LNCaP clone FGC (cell line): ENCODE results near the gene PIAS3.
A peak's percentile ranks its signal among the peaks of the same experiment; 100 is the strongest.

Experiments used
- DNase-seq: peaks from one replicate; pipeline ENCODE4 v3.0.0-alpha.2; 2011; ENCODE audit warnings: low read depth
- H3K4me3 ChIP-seq: 2 replicates; pipeline ENCODE4 v1.5.1; 2011; ENCODE audit warnings: mild to moderate bottlenecking, low read depth, low read length, control low read depth
- TF ChIP-seq, protein P1 (sequence below): IDR thresholded peaks from 2 replicates; pipeline ENCODE4 v1.5.1; 2012; ENCODE audit warnings: mild to moderate bottlenecking; ENCODE audit not compliant: control insufficient read depth, insufficient read depth; ENCODE audit errors: extremely low read depth

PIAS3 gene

DNA sequence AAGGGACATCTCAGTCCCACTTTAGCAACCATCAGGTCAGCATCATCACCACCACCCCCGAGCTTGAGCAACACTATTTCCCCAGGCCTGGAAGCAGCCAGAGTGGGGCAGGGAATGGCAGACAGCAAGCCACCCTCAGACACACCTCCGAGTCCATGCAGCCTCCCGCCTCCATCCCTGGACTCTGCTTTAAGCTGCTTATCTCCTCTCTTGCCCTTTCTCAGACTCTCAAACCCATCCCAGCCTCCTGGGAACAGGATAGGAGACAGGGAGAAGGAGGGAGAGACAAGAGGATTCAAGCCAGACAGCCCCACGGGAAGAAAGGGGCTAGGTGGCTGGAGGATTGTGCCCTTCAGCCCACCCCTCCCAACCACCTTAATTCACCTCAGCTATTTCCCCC is 1.7 kb downstream of the PIAS3 start:
- TF ChIP-seq, protein P1, sequence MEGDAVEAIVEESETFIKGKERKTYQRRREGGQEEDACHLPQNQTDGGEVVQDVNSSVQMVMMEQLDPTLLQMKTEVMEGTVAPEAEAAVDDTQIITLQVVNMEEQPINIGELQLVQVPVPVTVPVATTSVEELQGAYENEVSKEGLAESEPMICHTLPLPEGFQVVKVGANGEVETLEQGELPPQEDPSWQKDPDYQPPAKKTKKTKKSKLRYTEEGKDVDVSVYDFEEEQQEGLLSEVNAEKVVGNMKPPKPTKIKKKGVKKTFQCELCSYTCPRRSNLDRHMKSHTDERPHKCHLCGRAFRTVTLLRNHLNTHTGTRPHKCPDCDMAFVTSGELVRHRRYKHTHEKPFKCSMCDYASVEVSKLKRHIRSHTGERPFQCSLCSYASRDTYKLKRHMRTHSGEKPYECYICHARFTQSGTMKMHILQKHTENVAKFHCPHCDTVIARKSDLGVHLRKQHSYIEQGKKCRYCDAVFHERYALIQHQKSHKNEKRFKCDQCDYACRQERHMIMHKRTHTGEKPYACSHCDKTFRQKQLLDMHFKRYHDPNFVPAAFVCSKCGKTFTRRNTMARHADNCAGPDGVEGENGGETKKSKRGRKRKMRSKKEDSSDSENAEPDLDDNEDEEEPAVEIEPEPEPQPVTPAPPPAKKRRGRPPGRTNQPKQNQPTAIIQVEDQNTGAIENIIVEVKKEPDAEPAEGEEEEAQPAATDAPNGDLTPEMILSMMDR = no peak
- no peak for DNase-seq
- H3K4me3 ChIP-seq = no peak overlapping the region

DNA sequence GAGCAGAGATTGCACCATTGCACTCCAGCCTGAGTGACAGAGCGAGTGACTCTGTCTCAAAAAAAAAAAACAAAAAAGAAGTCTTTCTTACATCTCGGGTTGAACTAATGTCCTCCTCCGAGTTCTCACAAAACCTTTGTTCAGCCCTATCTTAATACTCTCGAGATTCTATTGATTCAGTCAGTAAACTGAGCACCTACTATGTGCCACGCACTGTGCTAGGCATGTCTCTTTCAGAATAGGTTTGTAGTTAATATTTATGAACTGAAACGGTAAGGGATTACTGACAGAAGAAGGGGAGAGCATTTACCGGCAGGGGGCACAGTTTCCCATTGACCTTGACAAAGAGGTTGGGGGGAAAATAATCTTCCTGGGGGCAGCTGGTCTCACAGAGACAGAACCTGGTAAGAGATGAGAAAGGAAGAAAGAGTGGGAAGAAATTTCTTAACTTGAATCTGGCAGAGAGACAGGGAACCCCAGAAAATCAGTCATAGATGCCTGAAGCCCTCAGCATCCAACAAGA is 3.4 kb downstream of the PIAS3 start:
- no peak for DNase-seq
- TF ChIP-seq, protein P1 = no peak
- H3K4me3 ChIP-seq = no peak overlapping the region

DNA sequence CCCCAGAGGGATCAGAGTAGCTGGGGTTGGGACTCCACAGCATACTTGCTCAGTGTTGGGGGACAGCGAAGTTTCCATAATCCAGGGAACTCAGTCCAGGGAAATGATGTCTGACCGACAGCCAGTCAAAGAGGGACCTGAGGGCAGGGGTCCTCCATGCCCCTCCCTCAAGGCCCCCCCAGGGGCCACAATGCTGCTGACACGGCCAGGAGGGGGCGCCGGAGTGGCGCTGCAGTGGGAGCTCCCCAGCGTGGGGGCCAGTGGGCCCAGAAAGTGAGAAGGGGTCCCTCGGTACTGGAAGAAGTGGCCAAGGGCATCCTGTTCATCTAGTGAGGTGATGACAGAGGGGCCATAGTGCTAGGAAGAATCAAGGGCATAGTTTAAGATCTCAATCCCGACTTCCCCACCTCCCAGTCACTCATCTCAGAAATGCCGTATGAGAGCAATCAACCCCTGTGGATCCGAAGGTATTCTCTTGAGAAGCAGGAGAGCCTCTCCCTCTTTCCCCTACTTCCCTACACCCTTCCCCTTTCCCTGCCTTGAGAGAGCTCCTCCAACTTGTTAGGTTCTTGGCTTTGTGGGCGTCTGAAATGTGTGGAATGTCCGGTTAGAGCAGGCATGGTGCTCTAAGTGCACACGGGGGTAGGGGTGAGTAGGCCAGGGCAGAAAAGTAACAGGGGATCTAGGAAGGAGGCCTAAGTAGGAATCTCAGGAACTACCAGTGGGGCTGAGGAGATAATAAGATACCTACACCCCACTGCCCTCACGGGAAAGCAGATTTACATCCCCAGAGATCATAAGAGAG is 9.3 kb downstream of the PIAS3 start:
- H3K4me3 ChIP-seq = no peak overlapping the region
- TF ChIP-seq, protein P1 = no peak
- no peak for DNase-seq

DNA sequence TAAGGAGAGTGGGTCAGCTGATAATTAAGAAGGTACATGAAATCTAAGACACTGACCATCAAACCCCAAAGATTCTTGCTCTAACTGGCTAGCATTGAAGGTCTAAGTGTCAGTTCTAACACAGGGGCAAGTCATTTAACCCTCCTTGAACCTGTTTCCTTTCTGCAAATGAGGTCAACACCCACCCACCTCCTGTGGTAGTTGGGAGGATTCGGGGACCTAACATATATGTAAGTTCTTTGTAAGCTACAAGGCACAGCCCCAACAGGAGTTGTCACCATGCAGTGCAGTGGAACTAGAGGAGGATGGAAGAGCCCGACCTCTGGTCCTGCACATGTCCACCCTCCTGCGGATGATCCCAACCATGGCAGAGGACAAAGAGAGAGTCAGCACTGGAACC is 11.1 kb downstream of the PIAS3 start:
- DNase-seq = no peak
- H3K4me3 ChIP-seq = no peak overlapping the region
- TF ChIP-seq, protein P1 = no peak

DNA sequence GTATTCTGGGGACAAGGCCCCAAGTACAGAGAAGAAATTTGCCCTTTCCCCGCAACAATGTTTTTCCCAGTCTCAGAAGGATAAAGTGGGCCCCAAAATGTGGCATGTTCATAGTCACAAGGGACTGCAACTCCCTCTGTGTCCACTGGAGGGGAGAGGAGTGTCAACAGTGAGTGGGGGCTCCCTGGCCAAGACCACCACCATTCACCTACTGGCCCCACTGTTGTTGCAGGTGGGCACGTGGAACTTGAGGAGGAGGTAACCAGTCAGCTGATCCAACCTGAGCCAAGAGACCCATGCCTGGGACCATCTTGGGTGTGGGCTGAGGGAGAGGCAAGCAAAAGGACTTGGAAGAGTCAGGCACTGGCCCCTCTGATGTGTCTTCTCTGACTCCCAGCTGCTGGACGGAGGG is 12.7 kb downstream of the PIAS3 start:
- H3K4me3 ChIP-seq = no peak overlapping the region
- TF ChIP-seq, protein P1 = peak; percentile 48
- no peak for DNase-seq

DNA sequence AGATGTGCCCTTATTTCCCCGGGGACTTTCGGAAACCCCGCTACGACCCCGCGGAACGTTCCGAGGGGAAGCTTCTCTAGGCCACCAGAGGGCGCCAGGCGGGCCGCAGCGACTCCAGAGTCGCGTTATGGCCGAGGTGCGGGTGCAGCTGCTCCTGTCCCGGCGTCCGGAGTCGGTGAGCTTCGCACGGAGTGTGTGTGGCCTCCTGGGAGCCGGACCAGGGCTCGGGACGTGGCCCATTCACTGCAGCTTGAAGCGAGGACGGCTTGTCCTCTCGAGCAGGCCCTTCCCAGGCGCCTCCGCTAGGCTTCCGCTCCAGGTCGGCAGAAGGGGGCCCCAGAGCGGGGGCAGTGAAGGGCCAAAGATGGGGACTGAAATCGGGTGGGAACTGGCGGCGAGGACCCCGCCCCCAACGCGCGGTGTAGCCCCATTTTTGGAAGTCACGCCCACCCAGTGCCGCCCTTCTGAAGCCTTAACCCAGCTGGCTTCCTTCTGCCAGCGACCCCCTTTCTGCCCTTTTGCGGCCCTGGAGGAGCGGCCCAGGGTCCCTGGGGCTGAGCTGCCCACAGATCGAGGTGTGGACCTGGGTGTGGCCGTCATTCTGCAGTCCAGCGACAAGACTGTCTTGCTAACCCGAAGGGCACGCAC is 13.2 kb downstream of the PIAS3 start, which contains the start of gene NUDT17:
Gene NUDT17 (plus strand): TSS at position 117 of the 648 bp plus-strand sequence. CDS start 11 bp downstream, at position 128.
- TF ChIP-seq, protein P1 = peak; percentile 91
- DNase-seq = peak; percentile 25

More for the DNA sequence above, 13.2 kb downstream of the PIAS3 start, which contains the start of gene NUDT17:
- H3K4me3 ChIP-seq = peak within 1 kb of the TSS; percentile 48
